HG03095 (cell line): ENCODE results near the gene CYP2U1.
A peak's percentile ranks its signal among the peaks of the same experiment; 100 is the strongest.
"Not testable (repeated sequence)": the region's sequence is repeated elsewhere in the genome, so short reads cannot be mapped to it uniquely, and the experiment has no call there.

ENCODE experiments used
- ATAC-seq: cut with Tn5 transposase; IDR thresholded peaks from one replicate; pipeline ENCODE4 v1.9.1; 2021; ENCODE audit warnings: moderate library complexity; ENCODE audit not compliant: unreplicated experiment

Gene CYP2U1

DNA sequence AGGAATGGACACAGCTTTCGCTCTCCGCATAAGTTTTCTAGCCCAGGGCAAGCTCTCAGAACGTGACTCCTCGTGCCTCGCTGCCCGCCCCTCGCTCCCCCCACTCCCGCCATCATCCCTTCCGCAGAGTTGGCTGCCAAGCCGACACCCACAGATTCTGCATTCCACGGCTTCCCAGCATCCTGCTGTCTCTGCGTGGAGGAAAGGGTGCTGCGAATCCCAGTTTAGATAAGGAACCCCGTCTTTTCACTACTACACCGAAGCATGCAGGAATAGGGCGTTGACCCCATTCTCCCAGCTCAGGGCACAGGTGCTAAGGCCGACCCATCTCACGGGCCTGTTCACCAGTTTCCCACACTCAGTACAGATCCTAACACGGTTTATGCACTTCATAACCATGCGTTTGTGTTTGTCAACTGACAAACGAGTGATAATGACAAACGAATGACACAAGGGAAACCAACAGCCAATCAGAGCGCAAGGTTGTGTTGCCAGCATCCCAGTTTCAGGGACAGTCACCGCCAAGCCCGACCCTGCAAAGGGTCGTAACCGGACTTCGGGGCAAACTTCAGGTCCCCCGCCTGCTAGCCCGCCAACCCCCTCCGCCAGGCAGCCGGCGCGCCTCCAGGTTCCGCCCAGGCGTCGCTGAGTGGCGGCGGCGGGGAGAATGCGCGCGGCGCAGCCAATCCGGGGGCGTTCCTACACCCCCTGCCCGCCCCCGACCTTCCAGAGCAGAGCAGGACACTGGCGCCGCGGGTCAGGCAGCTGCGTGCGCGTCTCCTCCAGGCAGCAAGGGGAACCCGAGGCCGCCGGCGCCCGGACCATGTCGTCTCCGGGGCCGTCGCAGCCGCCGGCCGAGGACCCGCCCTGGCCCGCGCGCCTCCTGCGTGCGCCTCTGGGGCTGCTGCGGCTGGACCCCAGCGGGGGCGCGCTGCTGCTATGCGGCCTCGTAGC is at the start of gene CYP2U1:
CYP2U1 (plus strand) TSS at position 729 of the 954 bp plus-strand sequence; CDS start at position 824, 95 bp downstream.
- ATAC-seq, result peak; percentile 95

DNA sequence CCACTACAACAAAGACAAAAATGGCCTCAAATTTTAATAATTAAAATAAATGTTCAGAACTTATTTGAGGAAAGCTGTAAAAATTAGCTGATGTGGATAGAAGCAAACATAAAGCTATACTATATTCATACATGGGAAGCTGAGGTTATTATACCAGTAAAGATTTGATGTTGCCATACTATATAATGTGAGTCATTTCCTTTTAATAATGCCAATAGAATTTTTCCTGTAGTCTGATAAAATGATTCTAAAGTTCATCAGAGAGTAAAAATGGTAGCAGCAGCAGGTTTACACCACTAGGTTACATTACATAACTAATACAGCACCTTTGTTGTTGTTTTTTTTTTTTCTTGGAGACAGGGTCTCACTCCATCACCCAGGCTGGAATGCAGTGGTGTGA is 45.5 kb upstream of the CYP2U1 start:
- ATAC-seq, result no peak

DNA sequence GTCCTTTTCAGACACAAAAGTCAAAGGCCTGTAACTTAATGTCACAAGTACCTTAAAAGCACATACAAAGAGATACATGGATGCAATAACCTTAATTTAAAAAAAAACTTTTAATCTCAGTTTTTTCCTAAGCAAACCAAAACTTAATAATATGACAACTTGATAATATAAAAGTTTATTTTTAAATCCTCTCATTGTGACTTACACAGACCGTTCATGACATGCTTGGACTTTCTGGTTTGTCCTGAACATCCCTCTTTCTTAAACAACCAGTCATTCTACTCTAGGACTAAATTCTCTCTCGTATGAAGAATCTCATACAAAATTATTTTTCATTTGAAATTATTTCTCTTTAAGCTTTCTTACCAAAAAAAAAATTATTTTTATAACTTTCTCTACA is 43.1 kb upstream of the CYP2U1 start:
- ATAC-seq, result no peak

DNA sequence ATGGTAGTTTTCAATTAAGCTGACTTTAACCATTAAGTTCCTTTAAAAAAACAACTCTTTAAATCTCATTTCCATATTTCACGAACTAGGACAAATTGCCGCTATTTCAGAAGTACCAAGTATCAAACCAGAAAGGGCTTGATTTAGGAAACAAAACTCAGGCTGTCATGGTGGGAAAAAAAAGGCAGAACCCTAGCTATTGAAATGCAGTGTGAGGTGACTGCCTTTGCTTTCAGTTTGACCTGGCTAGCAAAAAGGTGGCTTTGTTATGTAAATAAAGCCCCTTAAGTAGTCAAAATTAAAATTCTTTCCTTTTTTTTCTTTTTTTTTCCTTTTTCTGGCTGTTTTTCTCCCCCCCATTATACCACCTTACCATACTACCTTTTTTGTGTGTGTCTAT is 40.6 kb upstream of the CYP2U1 start:
- no peak for ATAC-seq

DNA sequence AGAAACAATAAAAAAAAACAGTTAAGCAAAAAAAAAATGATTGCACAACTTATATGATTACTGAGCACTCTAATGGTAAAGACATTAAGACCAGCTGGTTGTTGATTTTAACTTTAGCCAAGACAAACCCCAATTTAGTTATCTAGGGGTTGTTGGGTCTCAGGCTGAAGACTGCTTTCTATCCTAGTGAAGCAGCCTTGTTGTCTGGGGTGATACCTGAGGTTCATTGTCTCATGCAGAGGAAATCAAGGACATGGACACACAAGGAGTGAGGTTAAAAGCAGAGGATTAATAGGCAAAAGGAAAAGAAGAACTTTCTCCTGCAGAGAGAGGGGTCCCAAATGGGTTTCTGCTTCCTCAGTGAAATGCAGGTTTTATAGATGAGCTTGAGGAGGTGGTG is 40.0 kb upstream of the CYP2U1 start:
- ATAC-seq, result no peak

DNA sequence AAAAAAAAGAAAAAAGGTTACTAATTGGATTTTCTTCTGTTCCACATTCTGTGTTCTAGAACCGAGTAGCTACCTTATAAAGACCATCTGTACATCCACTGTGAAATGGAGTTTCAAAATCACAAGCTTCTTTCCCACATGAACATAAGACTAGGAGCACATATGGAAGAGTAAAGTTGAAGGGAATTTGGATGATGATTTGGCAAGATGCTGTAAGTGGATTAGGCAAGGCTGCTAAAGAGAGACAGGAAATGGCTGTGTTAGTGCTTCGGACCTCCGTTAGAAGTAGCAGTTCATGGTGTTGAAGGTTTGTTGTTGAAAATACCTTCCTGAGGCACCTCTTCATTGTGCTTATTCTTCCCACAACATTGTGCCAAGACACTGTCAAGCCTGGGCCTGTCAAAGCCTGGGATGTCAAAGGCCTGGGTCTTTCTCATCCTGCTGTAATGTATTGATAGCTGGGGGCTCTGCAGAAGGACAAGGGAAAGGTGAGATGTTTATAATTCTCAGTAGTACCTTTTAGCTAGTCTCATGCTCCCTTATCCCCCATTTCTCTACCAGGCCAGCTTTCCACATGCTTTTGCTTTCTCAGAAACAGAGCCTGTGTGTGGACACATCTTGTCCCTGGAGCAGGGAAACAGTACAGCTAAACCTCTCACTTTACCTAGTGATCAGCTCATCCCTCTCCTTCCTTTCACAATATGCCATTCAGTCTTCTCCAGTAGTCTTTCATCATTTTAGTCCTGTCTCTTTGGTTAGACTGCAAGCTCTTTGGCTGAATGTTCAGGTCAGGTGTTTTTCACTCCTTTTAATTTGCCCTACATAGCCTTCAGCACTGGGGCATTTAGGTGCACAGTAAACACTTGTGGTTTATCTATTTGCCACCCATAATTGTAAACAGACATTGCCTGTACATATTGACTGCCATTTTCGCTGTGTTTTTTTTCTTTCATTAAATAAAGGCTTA is 37.9 kb upstream of the CYP2U1 start:
- no peak for ATAC-seq

DNA sequence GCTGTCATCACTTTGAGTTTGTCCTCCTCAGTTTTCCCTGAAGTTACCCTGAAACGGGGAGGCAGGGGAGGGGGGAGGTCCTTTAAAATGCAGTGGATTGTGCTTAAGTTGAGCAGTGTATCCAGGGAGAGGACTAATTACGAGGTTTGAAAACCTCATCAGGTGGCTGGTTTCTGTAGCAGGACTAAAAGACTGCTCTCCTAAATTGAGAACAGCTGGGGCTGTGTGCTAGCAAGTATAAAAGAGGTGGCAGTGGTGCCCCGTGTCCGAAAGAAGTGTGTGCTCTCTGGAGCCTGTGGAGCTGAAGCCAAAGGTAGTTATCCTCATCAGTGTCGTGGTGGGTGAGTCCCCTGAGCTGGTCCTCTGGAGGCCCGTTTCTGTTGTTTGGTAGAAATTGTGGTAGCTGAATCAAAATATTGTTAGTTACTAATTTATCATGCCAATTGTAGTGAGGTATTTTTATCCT is 37.2 kb upstream of the CYP2U1 start:
- ATAC-seq, result no peak

DNA sequence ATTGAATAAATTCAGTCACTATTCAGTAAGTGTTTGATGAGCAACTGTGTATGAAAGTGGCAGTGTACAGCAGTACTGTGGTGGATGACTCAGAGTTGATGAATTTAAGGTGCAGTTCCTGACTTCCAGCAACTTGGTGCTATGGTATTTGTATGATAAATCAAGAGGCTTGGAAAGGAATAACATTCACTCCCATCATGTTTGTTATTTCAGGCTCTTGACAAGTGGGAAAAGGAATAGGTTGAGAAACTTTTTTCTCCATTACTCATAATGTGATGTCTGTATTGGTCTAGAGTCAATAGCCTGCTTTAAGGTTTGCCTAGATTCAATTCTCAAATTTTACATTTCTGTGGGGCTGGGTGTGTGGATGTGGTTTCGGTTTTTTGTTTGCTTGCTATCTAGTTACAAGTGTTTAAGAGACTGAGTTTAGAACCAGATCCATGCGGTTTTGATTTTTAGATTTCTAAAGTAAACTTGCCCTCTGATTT is 35.1 kb upstream of the CYP2U1 start:
- ATAC-seq, result no peak

DNA sequence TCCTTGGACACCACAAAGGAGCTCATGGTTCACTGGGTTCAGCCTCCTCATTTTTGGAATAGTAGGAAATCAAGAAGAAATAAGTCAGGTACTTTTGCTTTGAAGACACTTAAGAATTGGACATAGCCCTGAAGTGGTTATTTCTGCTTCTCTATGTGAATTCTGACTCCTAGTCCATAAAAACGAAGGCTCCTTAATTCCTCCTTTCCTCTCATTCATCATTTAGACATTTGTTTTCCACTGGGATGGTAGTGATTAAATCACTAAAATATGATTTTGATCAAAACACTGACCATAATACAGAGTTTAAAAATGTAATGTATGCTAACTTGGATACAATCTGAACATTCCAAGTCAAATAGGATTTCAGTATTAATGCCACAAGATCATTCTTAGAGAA is 34.7 kb upstream of the CYP2U1 start:
- no peak for ATAC-seq

DNA sequence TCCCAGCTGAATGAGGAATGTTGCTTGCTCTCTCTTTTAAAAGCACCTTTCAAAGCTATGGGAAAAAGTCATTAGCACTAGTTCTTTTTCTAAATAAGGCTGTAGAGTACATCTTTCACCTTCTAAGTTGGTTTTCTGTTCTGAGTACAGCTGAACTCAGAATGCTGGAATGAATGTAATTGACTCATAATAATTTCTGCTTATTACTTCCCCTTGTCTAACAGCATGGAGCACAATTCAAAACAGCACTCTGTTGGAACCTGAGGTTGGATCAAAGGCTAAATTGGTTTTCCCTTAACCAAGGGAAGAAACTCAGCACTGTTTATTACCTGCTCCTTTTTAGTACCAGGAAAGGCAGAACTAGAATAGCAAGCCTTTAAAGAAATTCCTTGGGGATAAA is 33.5 kb upstream of the CYP2U1 start:
- no peak for ATAC-seq

DNA sequence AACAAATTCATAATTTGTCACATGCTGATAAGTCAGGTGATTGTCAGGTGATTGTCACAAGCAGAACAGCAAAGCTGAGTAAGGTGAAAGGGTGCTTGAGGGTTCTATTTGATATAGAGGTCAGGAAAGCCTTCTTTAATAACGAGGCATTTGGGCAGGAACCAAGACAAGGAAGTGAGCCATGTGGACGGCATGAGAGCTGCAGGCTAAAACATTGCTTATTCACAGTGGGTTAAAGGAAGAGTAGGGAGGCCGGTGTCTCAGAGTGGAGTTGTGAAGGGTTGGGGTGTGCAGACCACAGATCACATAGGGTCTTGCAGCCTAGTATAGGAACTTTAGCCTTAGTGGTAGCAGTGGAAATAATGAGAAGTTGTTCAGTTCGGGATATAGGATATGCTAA is 31.3 kb upstream of the CYP2U1 start:
- no peak for ATAC-seq

DNA sequence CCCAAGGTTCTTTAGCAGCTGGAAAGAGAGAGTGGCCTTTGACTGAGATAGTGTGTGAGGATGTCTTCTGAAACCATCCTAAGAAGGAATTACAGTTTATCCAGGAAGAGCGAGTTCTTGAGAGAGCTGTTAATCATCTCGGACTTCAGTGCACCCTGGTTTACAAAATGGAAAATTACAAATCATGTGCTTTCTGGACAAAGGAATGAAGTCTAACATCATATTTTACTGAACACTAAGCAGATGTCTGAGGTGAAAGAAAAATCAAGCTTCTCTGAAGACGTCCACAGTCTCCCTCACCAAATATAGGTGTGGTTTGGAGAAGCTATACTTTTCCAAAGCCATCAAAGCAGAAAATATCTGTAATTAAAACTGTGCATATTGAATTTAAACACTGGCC is 30.8 kb upstream of the CYP2U1 start:
- no peak for ATAC-seq

DNA sequence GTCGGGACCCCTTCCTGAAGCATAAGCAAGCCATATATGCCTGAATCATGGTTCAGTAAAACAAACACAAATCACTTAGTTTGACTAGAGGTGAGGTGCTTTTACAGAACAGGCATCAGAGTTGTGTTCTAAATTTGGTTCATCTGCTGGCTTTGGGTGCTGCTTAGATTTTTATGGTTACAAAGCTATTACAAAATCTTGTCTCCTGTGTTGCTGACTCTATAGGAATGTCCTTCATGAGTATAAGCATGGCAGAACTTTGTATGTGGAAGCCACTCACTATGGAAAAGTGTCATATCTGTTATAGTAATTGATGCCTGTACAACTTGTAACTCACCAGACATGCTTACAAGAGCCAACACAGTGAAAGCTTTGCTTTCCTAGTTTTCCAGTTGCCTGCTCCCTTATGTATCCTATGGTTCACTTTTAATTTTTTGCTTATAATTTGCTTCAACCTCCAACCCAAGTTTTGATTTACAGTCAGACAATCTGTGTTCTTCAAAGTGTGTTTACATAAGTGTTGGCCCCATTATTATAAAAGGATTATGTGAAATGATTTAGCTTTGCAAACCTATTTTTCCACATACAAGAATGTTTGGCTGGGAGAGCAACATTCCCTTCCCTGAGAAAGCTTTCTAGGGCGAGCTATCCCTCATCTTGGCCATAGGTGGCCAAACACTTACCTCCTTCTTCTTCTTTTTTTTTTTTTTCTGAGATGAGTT is 30.0 kb upstream of the CYP2U1 start:
- no peak for ATAC-seq

DNA sequence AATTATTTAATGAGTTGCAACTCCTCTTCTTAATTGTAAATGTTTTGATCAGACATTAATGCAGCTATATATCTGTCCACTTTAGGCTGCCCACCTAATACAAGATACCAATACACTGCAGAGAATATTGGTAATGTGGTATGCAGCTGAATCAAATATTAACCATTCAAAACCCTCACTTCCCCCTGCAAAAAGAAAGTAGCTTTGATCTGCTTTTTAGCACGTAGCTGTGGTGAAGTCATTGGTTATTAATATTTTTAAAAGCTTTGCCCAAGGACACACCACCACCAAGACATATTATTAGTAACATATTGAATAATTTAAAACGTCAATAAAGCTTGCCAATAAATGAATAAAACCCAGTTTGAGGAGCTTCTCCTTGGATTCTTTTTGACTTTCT is 28.6 kb upstream of the CYP2U1 start:
- peak; percentile 53 for ATAC-seq

DNA sequence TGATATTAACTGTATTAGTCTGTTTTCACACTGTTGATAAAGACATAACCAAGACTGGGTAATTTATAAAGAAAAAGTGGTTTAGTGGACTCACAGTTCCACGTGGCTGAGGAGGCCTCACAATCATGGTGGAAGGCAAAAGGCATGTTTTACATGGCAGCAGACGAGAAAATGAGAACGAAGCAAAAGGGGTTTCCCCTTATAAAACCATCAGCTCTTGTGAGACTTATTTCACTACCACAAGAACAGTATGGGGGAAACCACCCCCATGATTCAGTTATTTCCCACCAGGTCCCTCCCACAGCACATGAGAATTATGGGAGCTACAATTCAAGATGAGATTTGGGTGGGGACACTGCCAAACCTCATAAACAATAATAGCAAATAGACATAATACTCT is 26.3 kb upstream of the CYP2U1 start:
- not testable (repeated sequence) for ATAC-seq

DNA sequence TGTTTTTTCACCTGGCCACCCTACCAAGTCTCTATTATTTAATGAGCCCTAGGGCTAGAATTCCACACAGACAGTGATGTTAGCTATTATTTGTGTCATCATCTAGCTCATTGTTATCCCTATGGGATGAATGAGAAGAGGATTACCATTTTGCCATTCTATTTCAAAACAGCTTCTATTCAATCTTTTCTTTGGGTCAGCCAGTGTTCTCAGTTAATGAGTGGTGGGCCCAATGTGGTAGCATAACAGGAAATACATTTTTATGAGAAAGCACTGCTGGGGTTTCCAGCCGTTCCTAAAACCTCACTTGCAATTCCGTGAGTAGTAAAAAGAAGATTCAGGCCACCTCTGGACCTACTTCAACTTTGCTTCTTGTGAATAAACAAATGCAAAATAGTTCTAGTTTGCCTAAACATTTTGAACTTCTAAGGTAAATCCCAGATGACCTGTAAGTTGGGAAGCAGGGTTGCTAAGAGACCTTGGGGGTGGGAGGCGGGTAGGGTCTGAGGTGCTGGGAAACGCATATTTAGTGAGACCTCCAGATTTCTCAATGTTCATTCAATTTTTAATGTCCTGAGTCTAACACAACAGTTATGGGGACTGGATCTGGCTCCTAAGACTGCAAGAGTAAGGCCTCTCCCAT is 24.8 kb upstream of the CYP2U1 start:
- ATAC-seq, result no peak

DNA sequence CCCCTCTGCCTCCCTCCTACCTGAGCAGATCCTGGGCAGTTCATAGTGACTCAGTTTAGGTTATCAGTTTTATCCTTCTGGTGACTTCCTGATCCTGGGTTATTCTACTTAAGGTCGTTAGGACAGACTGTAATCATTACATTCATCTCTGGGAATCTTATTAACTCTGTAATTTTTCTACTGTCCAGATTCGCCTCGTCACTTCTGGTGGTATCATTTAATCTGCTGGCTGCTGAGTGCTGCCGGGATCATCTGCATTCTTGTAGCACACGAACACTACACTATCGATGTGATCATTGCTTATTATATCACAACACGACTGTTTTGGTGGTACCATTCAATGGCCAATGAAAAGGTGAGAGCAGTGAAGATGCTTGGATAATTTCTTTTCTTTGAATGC is 23.0 kb upstream of the CYP2U1 start:
- ATAC-seq, result no peak

DNA sequence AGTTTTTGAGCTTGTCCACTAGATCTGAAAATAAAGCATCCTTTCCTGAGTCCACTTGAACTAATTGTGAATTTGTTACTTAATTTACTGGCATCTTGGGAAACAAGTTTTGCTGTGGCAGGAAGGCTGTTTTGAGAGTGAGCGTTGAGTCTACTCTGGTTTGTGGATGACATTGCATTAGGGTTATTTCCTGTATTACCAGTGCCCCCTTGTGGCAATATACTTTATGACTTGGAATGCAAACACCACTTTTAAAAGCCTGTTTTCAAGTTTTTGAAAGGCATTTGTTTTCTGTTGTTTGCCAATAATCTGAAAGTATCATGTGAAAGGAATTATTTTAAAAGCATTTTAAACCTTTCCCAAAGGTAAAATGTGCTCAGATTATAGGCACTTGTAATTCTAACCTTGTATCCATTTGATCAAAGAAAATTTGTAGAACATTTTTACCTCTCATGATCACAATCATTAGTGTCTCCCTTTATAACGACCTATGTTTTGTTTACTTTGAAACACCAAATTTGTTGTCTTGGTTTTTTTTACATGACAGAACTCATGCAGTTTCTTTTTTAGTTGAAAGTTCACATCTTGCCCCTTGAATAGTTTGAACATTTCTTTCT is 18.0 kb upstream of the CYP2U1 start:
- ATAC-seq, result peak; percentile 85

DNA sequence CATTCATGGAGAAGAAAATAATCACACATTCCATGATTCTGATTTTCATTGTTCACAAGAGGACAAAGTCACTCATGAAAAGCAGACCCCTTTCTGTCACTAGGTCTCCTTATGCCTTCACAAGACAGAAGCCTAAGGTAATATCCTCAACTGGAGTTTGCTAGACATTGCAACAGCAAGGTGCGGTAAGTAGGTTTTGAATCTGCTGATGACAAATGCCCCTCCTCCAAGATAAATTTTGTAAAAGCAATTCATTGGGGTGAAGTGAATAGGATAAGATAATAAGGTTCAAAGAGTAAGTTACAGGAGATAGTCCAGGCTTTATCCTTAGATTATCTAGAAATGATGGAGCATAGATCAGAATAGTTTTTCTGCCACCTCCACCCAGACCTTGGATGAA is 16.1 kb upstream of the CYP2U1 start:
- no peak for ATAC-seq

DNA sequence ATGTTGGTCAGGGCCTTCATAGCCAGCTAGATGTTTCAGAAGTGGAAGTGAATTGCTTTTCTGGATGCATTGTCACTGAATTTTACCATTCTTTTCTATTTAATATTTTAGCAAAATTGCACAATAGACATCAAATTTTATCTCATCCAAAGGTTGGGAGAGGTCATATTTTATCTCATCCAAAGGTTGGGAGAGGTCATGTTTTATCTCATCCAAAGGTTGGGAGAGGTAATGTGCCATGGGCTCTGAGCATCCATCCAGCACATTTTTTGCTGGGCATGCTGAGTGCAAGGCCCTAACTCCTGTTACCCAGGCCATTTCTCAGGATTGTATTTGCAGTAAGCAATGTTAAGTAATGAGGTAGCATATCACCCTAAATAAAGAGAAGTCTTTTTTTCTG is 14.7 kb upstream of the CYP2U1 start:
- no peak for ATAC-seq
